Right hindlimb (tissue), 1 donor: ENCODE data around the gene NR3C1.

Experiments
- DNase-seq: peaks from one replicate; pipeline ENCODE4 v3.0.0-alpha.2; 2018

NR3C1 gene

DNA sequence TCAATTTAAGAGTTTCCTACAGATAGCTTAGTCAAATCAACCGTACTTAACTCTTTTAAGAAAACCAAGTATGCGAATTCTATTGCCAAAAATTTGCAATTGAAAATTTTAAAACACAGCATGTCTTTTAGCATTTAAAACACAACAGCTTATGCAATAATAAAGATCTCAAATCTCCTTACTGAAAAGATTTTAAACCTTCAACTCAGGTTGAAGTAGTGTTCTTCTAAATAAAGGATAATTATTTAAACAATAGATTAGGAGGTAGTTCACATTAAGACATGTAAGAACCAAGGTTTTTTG lies 5.5 kb downstream of the NR3C1 start:
- no peak for DNase-seq

DNA sequence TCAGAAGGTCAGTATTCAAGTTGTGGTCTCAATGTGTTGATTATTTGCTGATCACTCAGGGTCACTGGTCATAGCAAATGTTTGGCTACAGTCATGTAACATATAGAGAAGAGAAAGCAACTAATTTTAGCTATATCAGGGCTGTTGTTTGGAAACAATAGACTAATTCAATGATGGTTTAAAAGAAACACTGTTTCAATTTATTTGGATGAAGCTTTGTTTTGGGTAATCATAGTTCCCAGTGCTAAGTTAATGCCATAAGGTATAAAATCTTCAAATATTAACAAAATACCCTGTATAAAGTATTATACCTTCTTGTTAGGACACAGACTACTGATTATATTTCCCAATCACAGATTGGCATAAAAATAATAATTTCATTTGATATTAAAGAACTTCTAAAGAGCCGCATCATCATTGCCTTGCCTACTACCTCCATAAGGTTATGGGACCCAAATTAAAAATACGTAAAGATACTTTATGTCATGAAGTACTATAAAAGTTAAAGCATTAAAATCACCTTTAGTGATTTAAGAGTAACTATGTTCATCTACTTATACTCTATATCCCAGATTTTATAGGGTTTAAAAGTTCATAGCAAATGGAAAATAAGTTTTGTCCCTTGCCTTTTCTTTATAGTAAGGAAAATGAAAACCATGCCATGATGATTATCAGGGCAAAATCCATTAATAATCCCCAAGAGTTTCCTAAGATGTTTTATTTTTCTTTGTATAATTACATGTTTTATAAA lies 6.0 kb downstream of the NR3C1 start:
- DNase-seq = no peak

DNA sequence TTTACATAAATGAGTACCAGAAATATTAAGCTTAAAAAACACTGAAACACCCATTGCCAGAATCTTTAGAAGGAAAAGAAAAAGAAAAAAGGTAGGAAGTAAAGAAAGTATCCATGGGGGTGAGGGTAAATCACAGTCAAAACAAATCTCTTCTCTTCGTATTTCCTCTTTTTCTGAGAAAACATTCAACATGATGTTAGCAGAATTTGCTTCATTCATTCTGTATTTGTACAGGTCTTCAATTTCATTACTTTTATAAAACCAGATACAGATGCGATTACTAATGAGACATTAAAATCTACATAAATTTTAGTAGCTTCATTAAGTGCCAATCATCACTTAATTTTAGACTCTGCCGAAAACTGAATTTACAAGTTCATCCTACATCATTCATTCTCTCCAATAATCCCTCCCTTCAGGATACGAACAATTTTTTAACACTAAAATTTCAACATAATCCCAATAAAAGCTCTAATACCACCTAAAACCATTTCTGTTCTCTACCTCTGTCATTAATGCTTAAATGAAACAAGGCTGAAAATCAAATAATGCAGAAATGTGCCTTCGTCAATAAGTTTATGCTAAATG lies 7.0 kb downstream of the NR3C1 start:
- no peak for DNase-seq

DNA sequence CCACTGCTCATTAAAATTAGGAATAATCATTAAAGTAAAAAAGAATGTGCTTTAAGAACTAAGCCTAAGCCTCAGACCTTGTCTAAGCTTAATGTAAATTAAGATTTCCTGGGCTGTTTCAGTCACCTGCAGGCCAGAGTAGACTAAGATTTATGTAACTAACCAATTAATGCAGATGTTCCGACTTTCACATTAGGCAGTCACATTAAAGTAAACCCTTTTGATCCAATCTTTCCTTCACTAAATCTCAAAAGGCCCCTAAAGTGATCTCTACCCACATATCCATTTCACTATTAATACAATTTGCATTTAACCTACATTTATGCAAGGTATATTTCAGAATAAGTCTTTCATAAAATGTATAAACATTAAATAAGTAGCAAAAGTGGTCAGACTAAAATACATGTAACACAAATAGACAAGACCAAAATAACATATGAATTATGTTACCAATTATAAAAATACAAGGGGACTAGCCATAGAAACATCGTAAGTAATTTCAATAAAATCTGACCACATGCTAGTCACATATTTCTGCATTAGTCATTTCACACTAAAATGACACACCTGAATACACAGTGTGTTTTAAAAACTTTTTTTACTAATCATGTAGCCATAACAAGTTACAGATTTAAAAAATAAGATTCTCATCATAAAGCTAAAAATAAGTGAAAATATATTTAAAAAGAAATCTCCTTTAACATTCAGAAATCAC lies 7.7 kb downstream of the NR3C1 start:
- DNase-seq = no peak

DNA sequence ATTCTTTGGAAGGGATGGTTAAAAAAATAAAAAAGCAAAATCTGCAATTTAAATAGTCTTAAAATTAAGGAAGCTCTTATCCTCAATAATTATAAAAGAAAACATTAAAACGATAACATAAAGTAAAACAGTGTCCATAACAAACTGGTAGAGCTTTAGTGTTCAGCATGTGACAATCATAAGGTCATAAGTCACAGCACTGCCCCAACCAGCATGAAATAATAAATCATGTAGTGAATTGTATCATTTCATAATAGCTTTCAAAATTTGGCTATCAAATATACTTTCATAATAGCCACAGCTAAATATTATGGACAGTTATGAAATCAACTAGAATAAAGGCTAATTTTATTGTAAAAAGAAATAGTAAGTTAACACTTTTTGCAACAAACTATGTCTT lies 10.0 kb downstream of the NR3C1 start:
- no peak for DNase-seq

DNA sequence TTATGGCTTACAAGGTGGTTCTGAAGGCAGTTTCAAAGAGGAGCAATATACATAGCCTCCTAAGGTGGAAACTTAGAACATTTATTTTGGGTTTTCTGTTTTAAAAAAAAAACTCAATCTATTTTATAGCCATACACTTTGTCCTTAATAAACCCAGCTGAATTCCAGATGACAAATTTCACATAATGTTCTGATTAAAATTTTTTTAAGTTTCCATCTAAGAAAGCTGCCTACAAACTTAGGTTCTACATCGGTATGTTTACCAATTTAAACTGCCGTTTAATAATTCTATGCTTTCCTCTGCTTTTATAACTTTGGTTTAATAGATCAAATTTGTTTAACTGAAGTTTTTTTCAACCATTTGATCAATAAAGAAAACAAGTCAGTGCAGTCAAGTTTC lies 12.5 kb downstream of the NR3C1 start:
- no peak for DNase-seq

DNA sequence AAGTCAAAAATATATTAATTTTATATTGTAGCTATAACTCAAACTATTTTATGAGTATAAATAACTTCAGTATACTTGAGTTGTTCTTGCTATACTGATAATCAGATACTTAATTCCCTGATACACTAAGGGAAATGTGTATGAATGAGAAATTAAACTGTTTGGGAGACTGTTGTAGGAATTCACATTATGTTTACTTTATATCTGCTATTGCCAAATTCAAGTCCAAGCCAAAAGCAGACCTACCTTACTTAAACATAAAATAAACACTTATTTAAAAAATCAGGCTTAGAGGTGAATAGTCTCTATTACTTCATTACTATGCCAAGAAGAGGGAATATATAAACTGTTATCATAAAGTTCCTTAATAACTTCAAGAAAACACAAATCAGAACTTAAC lies 13.2 kb downstream of the NR3C1 start:
- DNase-seq = no peak

DNA sequence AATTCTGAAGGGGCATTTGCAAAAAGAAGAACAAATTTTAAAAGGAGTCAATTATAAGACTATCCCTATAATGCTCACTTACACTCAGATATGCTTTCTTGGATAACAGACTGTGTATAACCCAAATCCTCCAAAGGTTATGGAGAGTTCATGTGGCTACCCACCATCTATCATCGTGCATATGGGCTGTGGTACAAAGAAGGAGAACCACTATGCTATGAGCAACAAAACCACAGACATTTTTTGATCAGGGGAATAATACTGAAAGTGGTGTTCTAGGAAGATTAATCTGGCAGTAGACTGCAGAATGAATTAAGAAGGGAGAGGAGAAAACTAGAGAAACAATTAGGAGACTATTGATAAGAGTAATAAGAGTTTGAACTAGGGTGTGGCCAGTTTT lies 16.8 kb downstream of the NR3C1 start:
- no peak for DNase-seq

DNA sequence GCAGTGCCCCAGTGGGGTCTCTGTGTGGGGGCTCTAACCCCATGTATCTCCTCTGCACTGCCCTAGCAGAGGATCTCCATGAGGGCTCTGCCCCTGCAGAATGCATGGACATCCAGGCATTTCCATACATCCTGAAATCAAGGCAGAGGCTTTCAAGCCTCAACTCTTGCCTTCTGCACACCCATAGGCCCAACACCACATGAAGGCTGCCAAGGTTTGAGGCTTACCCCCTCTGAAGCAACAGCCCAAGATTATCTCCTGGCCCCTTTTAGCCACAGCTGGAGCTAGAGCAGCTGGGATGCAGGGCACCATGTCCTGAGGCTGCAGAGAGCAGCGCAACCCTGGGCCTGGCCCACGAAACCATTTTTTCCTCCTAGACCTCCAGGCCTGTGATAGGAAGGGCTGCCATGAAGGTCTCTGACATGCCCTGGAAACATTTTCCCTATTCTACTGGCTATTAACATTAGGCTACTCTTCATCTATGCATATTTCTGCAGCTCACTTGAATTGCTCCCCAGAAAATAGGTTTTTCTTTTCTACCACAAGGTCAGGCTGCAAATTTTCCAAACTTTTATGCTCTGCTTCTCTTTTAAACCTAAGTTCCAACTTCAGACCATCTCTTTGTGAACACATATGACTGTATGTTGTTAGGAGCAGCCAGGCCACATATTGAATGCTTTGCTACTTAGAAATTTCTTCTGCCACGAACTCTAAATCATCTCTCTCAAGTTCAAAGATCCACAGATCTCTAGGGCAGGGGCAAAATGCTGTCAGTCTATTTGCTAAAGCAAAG lies 18.4 kb downstream of the NR3C1 start:
- DNase-seq = no peak

DNA sequence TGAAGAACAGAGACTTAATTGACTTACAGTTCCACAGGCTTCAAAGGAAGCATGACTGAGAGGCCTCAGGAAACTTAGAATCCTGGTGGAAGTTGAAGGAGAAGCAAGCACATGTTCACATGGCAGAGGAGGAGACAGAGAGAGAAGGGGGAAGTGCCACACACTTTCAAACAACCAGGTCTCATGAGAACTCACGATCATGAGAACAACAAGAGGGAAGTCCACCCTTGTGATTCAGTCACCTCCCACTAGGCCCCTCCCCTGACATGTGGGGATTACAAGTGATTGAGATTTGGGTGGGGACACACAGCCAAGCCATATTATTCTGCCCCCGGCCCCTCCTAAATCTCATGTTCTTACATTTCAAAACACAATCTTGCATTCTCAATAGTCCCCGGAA lies 19.5 kb downstream of the NR3C1 start:
- DNase-seq = no peak

DNA sequence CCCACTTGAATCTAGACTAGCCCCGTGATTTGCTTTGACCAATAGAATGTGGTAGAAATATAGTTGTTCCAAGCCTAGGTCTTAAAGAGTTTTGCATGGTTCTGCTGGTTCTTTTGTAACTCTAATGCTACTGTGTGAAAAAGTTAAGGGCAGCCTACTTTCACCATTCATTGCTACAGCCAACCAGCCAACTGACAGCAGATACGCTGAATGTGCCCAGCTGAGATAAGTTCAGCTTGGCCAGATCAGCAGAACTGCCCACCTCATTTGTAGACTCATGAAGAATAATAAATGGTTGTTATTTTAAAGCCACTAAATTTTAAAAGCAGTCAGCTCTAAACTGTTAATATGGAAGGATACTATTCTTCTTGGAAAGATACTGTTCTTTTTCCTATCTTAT lies 23.9 kb downstream of the NR3C1 start:
- no peak for DNase-seq

DNA sequence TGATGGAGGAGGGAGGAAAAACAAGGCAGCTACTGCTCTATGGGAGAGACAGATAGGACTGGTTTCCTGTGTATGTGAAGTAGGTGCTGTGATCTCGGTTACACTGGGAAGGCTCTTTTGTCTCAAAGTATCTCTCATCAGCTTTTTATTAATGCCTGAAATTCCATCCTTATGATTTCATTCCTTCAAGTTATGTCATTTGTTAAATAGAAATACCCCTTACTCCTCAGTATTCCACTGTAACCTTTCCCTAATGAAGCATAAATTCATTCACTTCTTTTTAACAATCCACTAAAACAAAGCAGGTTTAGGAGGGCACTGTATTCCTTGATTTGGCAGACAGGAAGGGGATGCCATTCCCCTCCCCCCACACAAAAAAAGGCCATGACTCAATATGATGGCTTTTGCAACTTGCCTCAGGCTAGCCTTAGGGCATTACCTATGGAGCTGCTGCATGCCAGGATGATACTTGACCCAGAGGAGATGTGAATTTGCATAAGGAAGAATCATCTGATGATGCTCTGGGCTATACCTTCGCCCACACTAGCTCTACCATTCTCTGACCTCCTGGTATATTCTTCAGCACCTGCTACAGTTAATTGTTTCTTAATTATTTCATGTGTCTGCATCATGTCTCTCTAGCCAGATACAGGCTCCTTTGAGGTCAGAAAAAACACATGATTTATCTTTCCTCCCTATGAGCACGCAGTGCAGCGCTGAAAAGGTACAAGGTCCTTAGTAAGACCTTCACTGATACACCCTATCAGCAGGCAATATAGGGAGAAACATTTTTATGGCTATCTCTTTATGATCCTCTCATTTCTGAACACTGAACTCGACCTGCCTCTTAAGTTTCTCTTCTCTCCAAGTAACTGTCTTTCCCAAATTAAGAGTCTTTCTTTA lies 26.3 kb downstream of the NR3C1 start:
- DNase-seq = no peak

DNA sequence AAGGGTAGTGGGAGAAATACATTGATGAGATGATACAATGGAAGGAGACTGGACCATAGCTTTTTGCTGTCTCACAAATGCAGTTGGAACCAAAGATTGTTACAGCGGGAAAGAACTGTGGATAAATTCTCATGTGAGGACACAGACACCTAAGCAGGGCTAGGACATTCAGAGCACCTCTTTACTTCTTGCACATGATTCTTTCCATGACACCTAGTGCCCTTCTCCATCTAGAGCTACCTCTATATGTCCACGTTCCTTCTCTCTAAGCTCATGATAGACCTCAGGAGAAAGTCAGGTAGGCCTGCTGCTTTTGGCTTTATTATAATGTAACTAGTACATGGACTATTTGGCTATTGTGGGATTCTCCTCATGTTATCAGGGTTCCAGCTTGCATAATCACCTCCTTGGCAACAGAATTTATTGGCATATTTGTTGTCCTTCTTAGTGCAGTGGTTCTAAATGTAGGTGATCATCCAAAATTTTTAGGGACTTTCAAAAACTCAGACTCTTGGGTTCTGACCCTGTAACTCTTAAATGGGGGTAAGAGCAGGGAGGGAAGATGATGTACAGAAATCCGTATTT lies 27.2 kb downstream of the NR3C1 start:
- no peak for DNase-seq

DNA sequence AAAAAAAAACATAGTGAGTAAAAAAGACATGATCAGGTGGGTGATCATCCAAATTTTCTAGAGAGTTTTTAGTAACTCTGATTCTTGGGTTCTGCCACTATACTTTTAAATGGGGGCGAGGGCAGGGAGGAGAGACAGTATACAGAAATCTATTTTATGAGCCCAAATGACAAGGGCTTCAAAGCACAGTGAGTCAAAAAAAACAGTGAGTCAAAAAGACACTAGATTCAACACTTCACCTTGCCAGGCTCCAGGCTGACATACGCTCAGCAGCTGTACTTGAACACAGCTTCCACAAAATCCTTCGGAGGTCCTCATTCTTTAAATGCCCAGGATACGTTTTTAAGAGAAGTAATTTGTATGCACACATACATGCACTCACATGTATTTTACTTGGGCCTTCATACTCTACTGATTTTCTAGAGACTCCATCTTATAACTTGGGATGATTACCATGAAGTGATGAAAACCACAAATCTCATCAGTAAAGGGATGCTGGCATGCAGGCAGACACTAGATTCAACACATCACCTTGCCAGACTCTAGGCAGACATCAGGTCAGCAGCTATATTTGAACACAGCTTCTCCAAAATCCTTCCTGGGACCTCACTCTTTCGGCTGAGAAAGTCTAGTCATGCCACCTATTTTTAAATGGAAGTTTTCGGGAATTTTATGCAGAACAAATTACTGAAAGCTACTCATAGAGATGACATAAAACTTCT lies 28.8 kb downstream of the NR3C1 start:
- no peak for DNase-seq

DNA sequence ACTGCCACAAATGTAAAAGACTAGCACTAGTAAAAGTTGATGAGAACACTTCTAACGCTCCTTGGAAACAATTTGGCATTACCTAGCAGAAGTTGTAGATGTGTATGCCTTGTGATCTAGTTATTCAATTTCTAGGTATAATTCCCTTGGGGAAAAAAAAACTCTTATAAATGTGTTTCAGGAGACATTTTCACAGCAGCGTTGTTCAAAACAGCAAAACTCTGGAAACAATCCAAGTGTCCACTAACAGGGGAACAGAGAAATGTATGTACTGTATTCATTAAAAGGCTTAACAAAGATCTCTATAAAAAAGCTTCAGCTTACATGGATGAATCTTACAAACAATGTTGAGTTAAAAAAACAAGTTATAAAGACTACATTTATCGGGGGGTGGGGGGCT lies 30.4 kb downstream of the NR3C1 start:
- DNase-seq = no peak

DNA sequence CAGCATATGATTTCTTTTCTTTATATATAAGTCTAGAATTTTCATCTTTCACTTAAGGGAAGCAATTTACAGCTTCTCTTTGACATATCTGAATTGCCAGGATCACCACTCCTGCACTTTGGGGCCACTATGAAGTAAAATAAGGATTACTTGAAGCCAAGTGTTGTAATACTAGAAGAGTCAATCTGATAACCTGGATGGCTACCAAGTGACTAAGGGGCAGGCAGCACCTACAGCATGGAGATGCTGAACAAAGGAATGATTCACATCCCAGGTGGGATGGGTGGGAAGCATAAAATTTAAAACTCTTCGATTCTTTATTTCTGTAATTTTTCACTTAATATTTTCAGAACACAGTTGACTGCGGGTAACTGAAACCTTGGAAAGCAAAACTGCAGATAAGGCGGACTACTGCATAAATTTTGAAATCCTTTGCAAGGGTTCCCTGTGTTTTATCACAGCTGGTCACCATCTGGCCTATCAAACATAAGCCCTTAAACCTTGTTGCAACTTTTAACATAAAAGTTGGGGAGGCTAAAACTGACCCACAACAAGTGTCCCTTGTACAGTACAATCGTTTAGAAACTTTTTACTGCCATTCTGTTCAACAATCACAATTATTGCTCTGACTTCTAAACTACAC lies 31.2 kb downstream of the NR3C1 start:
- DNase-seq = no peak

DNA sequence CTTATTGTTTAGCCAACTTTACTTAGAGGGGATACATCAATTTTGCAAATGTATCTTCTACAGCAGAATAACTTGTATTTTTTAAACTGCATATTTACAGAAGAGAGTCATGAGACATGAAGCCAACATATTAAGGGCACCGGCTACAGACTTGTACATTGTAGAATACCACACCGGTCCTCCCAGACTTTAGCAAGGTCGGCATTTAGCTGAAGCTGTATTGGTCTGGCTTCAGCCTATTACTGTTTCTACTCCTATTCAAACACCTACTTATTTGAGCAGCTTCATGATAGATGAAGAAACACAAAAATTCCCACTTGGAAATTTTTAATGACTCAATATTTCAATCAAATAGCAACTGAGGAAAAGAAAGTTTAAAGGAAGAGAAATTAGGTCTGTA lies 33.0 kb downstream of the NR3C1 start:
- no peak for DNase-seq

DNA sequence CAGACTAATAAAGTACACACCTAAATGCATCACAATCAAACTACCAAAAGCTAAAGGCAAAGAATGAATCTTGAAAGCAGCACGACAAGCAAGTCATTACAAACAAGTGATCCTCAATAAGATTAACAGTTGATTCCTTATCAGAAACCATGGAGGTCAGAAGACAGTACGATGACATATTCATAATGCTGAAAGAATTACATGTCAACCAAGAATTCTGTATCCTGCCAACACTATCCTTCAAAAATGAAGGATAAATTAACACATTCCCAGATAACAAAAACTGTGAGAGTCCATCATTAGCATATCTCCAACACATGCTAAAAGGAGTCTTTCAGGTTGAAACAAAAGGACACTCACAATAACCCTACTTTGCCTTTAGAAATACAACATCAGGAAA lies 39.4 kb downstream of the NR3C1 start:
- DNase-seq = no peak

DNA sequence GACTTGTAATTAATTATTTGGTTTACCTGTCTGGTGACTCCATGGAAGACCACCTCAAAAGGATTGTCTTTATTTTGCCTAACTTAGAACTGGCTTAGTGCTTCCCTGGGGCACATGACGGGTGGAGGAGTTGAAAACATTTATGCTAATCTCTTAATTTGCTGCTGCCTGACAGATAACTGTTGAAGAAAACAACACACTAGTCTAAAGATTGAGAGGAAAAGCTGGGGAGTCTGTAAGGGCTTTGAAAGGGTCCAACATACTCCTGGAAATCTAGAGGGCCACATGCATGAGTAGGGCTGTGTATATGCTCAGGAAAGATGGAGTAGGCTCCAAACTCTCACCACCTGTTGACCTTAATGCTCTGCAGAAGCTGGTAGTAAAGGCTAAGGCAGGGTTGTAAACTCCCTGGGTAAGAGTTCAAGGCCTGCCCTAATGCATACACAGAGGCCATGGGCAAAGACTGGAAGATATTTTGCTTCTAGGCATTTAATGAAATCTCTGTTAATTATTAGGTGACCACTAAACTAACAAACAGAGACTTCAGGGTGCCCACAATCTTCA lies 40.7 kb downstream of the NR3C1 start:
- no peak for DNase-seq

DNA sequence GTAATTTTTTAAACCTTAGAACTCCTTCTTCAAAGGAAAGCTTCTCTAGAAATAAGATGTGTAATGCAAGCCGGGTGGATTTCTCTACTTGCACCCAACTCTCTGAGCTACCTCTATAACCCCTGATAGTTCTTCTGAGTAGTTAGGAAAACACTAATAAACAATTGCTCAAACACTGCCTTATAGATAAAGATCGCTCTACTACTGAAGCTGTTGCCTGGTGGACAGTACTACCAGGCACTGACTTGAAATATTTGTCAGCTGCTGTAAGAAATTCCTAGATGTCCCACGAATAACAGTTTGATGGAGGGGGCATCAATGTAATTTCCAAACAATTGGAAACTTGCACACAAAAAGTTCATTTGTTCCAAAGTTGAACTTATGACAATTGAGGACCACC lies 42.0 kb downstream of the NR3C1 start:
- DNase-seq = no peak

DNA sequence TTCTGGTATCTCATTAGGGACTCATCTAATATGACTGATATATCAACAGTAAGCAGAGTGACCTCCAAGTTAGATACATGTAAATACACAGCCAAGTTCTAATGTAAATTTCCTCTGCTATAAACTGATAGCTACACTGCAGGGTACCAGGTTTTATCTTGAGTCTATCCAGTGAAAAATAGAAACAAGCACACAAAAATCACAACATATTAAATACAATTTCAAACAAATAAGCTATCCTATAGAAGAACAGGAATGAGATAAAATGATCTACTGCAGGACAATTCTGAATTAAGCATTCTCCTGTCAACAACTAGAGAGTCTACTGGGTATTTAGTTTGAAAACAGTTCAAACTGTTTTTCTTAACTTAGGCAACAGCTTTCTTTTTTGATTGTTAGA lies 42.7 kb downstream of the NR3C1 start:
- no peak for DNase-seq
